A549 (cell line): Measurements from ENCODE around the gene BAIAP2L1. TPM values are rescaled to one million over a fixed set of nuclear protein-coding genes. Genes with fewer than 3 reads are reported as not detected.
A peak's percentile ranks its signal among the peaks of the same experiment; 100 is the strongest.

Experiments
- ATAC-seq, 2 experiments: fragments of 200-7000 bp in 1 of 2; fragments of >200 bp in 1 of 2; cut with Nextera tagmentation in 1 of 2; cut with Tn5 transposase in 1 of 2; 3 replicates each; pipeline versions ENCODE4 v1.8.0 to v1.9.1; 2018 to 2020; ENCODE audit warnings: mild to moderate bottlenecking in 1 of 2, moderate library complexity in 1 of 2
- CTCF ChIA-PET: fragments of 300-600 bp; sonication (Branson Sonifier 250); formaldehyde crosslinking; extraction: SDS; loops from one replicate; lab custom pipeline; 2021; ENCODE audit warnings: antibody characterized with exemption, inconsistent platforms; lab: Yijun Ruan, JAX
- POLR2A ChIA-PET: fragments of 350-600 bp; formaldehyde crosslinking; extraction: SDS; loops from one replicate; lab custom pipeline; 2021; ENCODE audit warnings: antibody characterized with exemption, inconsistent platforms; lab: Yijun Ruan, JAX
- DNase-seq, 2 experiments: peaks; one replicate each; pipeline versions ENCODE4 v3.0.0 to v3.0.0-alpha.2; 2011 to 2016; ENCODE audit warnings: low read depth in 1 of 2, low spot score in 1 of 2
- FAIRE-seq: peaks from 2 replicates; lab custom pipeline; 2011; peaks lifted over from hg19 to GRCh38; lab: Jason Lieb, UNC
- H3K27ac ChIP-seq, 2 experiments: fragments of >200 bp; sonication (Bioruptor Twin); formaldehyde crosslinking; 3 replicates each; pipeline ENCODE4 v1.5.1; 2016 to 2017
- H3K4me1 ChIP-seq: fragments of >200 bp; sonication (Bioruptor Twin); formaldehyde crosslinking; 3 replicates; pipeline ENCODE4 v1.6.1; 2016
- H3K4me2 ChIP-seq: fragments of >200 bp; sonication (Bioruptor Twin); formaldehyde crosslinking; 3 replicates; pipeline ENCODE4 v1.6.1; 2016
- H3K4me3 ChIP-seq: fragments of >200 bp; sonication (Bioruptor Twin); formaldehyde crosslinking; 3 replicates; pipeline ENCODE4 v1.5.1; 2016
- H3K9me3 ChIP-seq: fragments of >200 bp; sonication (Bioruptor Twin); formaldehyde crosslinking; 3 replicates; pipeline ENCODE4 v1.6.1; 2016
- ATOH8 ChIP-seq: fragments of 250-450 bp; sonication (Bioruptor Pico); IDR thresholded peaks from 2 replicates; pipeline ENCODE4 v1.5.0; 2020; ENCODE audit warnings: low read depth, mild to moderate bottlenecking, moderate library complexity
- BCL3 ChIP-seq: fragments of >200 bp; sonication (Bioruptor Twin); formaldehyde crosslinking; IDR thresholded peaks from 3 replicates; pipeline ENCODE4 v1.6.1; 2016
- CEBPB ChIP-seq, 2 experiments: fragments of >200 bp in 1 of 2; sonication (Bioruptor Twin) in 1 of 2; formaldehyde crosslinking in 1 of 2; IDR thresholded peaks; 2 replicates each; pipeline ENCODE4 v1.6.1; 2012 to 2016
- CHD2 ChIP-seq: fragments of 150-350 bp; IDR thresholded peaks from 2 replicates; pipeline ENCODE4 v1.6.1; 2014; ENCODE audit warnings: low read length; ENCODE audit not compliant: partially characterized antibody
- CTCF ChIP-seq: fragments of >200 bp; sonication (Bioruptor Twin); formaldehyde crosslinking; IDR thresholded peaks from 3 replicates; pipeline ENCODE4 v1.5.1; 2016
- EHF ChIP-seq: fragments of 250-450 bp; sonication (Bioruptor Pico); IDR thresholded peaks from 2 replicates; pipeline ENCODE4 v1.5.0; 2020; ENCODE audit warnings: mild to moderate bottlenecking
- EP300 ChIP-seq, 2 experiments: fragments of >200 bp; sonication (Bioruptor Twin); formaldehyde crosslinking; IDR thresholded peaks; 2 replicates in 1 of 2; 3 replicates in 1 of 2; pipeline ENCODE4 v1.6.1; 2016 to 2017
- FOSL2 ChIP-seq, 2 experiments: fragments of 450-650 bp in 1 of 2; fragments of >200 bp in 1 of 2; sonication (Bioruptor Twin) in 1 of 2; formaldehyde crosslinking; IDR thresholded peaks; 2 replicates each; pipeline versions ENCODE4 v1.5.0 to v1.6.1; 2016 to 2020; ENCODE audit warnings: mild to moderate bottlenecking in 1 of 2, moderate library complexity in 1 of 2
- GATA3 ChIP-seq: IDR thresholded peaks from 2 replicates; pipeline ENCODE4 v1.6.1; 2012; ENCODE audit warnings: borderline replicate concordance
- HOXA7 ChIP-seq: fragments of 250-450 bp; sonication (Bioruptor Pico); IDR thresholded peaks from 2 replicates; pipeline ENCODE4 v1.5.0; 2020; ENCODE audit warnings: mild to moderate bottlenecking, moderate library complexity
- HOXB5 ChIP-seq: fragments of 250-450 bp; sonication (Bioruptor Pico); IDR thresholded peaks from 2 replicates; pipeline ENCODE4 v1.5.0; 2020; ENCODE audit warnings: mild to moderate bottlenecking, moderate library complexity
- JUN ChIP-seq, 2 experiments: fragments of >200 bp; sonication (Bioruptor Twin); formaldehyde crosslinking; IDR thresholded peaks; 2 replicates in 1 of 2; 3 replicates in 1 of 2; pipeline ENCODE4 v1.6.1; 2016 to 2017
- JUNB ChIP-seq: fragments of >200 bp; sonication (Bioruptor Twin); formaldehyde crosslinking; IDR thresholded peaks from 2 replicates; pipeline ENCODE4 v1.6.1; 2016
- KDM5A ChIP-seq: fragments of 200-600 bp; sonication (generic); IDR thresholded peaks from 2 replicates; pipeline ENCODE4 v1.6.1; 2016; ENCODE audit warnings: antibody characterized with exemption, mild to moderate bottlenecking
- MAZ ChIP-seq: fragments of 150-350 bp; IDR thresholded peaks from 2 replicates; pipeline ENCODE4 v1.6.1; 2014; ENCODE audit warnings: antibody characterized with exemption, low read depth, low read length, borderline replicate concordance
- NR3C1 ChIP-seq: fragments of >200 bp; sonication (Bioruptor Twin); formaldehyde crosslinking; IDR thresholded peaks from 3 replicates; pipeline ENCODE4 v1.6.1; 2017
- PBX3 ChIP-seq: IDR thresholded peaks from 2 replicates; pipeline ENCODE4 v1.6.1; 2012
- RCOR1 ChIP-seq: fragments of 150-350 bp; IDR thresholded peaks from 2 replicates; pipeline ENCODE4 v1.6.1; 2014; ENCODE audit warnings: antibody characterized with exemption, low read length, low read depth
- RNF2 ChIP-seq: fragments of 200-600 bp; sonication (generic); IDR thresholded peaks from 2 replicates; pipeline ENCODE4 v1.6.1; 2016; ENCODE audit warnings: low read depth, mild to moderate bottlenecking, antibody characterized with exemption, moderate library complexity, borderline replicate concordance
- SMC3 ChIP-seq: fragments of >200 bp; sonication (Bioruptor Twin); formaldehyde crosslinking; IDR thresholded peaks from 3 replicates; pipeline ENCODE4 v1.6.1; 2018; ENCODE audit warnings: inconsistent platforms
- SREBF2 ChIP-seq: fragments of 450-650 bp; IDR thresholded peaks from 2 replicates; pipeline ENCODE4 v1.6.1; 2014; ENCODE audit warnings: mild to moderate bottlenecking, moderate library complexity
- TFCP2L1 ChIP-seq: fragments of 250-450 bp; sonication (Bioruptor Pico); IDR thresholded peaks from 2 replicates; pipeline ENCODE4 v1.5.0; 2021; ENCODE audit warnings: mild to moderate bottlenecking
- USF2 ChIP-seq: fragments of 450-650 bp; IDR thresholded peaks from 2 replicates; pipeline ENCODE4 v1.6.1; 2014; ENCODE audit warnings: antibody characterized with exemption
- ZFP36 ChIP-seq: fragments of 450-650 bp; IDR thresholded peaks from 2 replicates; pipeline ENCODE4 v1.6.1; 2014; ENCODE audit warnings: borderline replicate concordance; ENCODE audit not compliant: partially characterized antibody
- WGBS: methylation state at CpG from one replicate; pipeline ENCODE4 v1.1.6; 2017; ENCODE audit errors: missing lambda C conversion rate; 5-methylcytosine and 5-hydroxymethylcytosine counted together
- polyA plus RNA-seq, 4 experiments: library from polyadenylated mRNA; depleted of rRNA in 3 of 4; stranded (reverse); fragments of >200 nt; fragmentation: RNase III in 1 of 4; extraction: RNeasy Plus Mini Kit Qiagen cat#74134 plus additional on column Dnase treatment in 1 of 4; gene quantifications; 2 replicates in 3 of 4; 3 replicates in 1 of 4; pipeline ENCODE4 v1.2.3, GENCODE V29; 2011 to 2017

Gene BAIAP2L1
- polyA plus RNA-seq, 2 of the 4 experiments (the other 2 are of a cell fraction) = 39.4 to 89.3 TPM

- POLR2A ChIA-PET = interaction anchor here (1.2 to 2.2 kb wide), 2 partner anchors 16 to 46 kb away, joined by 3 to 12 read pairs; partner anchors contain the start of gene BAIAP2L1
- H3K4me3 ChIP-seq = peak overlapping the region; percentile 13; the same call in 1 of the 3 replicates
Observed at GRCh38 chr7:98355250-98355538, 45.7 kb downstream of the BAIAP2L1 start.

GRCh38 chr7:98354511-98355249, 46.2 kb downstream of the BAIAP2L1 start:
- no peaks in the 10 kb centered on the region for H3K9me3 ChIP-seq
- DNase-seq (peak; percentile 69 to 94), FAIRE-seq (peak; percentile 79), ATAC-seq (peak; percentile 88 to 93)
- ChIA-PET POLR2A (interaction anchor here (1.2 to 2.2 kb wide), 3 partner anchors 17 to 64 kb away, joined by 3 to 12 read pairs (median 3); partner anchors contain the start of gene BAIAP2L1), CTCF (interaction anchor here (0.7 to 6.1 kb wide), 12 partner anchors 12 to 66 kb away, joined by 3 to 31 read pairs (median 4); partner anchors contain the start of gene BAIAP2L1)
- 4% methylated on average over 22 of the region's 22 CpGs for WGBS
- peak overlapping the region; percentile 23; the same call in 2 of the 3 replicates for H3K4me3 ChIP-seq
- peak overlapping the region; percentile 87 for H3K4me2 ChIP-seq
- peak overlapping the region; percentile 95 to 97 for H3K27ac ChIP-seq
- peaks cover 75% of the 10 kb centered on the region for H3K4me1 ChIP-seq
- TF ChIP-seq EHF (CRISPR knock-in tag) = peak; percentile 88
- no peak for TF ChIP-seq CHD2
- peak; percentile 67; the same call in 1 of the 2 replicates for TF ChIP-seq FOSL2 (IDR thresholded peaks at IDR 0.05)
- TF ChIP-seq FOSL2 (CRISPR knock-in tag; IDR thresholded peaks at IDR 0.05) = peak; percentile 95
- TF ChIP-seq TFCP2L1 (CRISPR knock-in tag) = 0 out of 2 replicates have a peak, but pooled peaks have one; percentile 5
- TF ChIP-seq ATOH8 = peak; percentile 69; the same call in 1 of the 2 replicates
- peak; percentile 33; the same call in 1 of the 3 replicates for TF ChIP-seq SMC3
- no peak for TF ChIP-seq RCOR1
- TF ChIP-seq EP300 (IDR thresholded peaks at IDR 0.05) = peak; percentile 67 to 83; a peak in 3 of 5 replicates
- no peak for TF ChIP-seq MAZ
- 0 out of 4 replicates have a peak, but pooled peaks of 1 of the 2 experiments have one; percentile 41 for TF ChIP-seq CEBPB (IDR thresholded peaks at IDR 0.05)
- TF ChIP-seq RNF2 = no peak
- peak; percentile 69 to 89; a peak in 4 of 5 replicates for TF ChIP-seq JUN (IDR thresholded peaks at IDR 0.05)
- 0 out of 2 replicates have a peak, but pooled peaks have one; percentile 48 for TF ChIP-seq HOXA7 (CRISPR knock-in tag)
- TF ChIP-seq SREBF2 = no peak
- peak; percentile 9 for TF ChIP-seq ZFP36
- TF ChIP-seq JUNB = peak; percentile 85
- TF ChIP-seq BCL3 = peak; percentile 61; the same call in 1 of the 3 replicates
- TF ChIP-seq HOXB5 (CRISPR knock-in tag) = peak; percentile 60; the same call in 1 of the 2 replicates
- TF ChIP-seq PBX3 = peak; percentile 68
- no peak for TF ChIP-seq USF2
- TF ChIP-seq NR3C1 = no peak
- no peak for TF ChIP-seq KDM5A
- no peak for TF ChIP-seq CTCF
- TF ChIP-seq GATA3 = peak; percentile 83

More at GRCh38 chr7:98355250-98355538, 45.7 kb downstream of the BAIAP2L1 start:
- CTCF ChIA-PET = interaction anchor here (0.7 to 6.1 kb wide), 8 partner anchors 15 to 66 kb away, joined by 3 to 31 read pairs (median 4); partner anchors contain the start of gene BAIAP2L1
- DNase-seq = no peak
- no peaks in the 10 kb centered on the region for H3K9me3 ChIP-seq
- no peak for FAIRE-seq
- H3K4me2 ChIP-seq = peak overlapping the region; percentile 87
- peaks cover 80% of the 10 kb centered on the region for H3K4me1 ChIP-seq
- peak; percentile 7 to 20; a peak in 4 of 6 replicates for ATAC-seq
- H3K27ac ChIP-seq = peak overlapping the region; percentile 95 to 97
- 48% methylated on average over 6 of the region's 6 CpGs for WGBS
- TF ChIP-seq TFCP2L1 (CRISPR knock-in tag) = 0 out of 2 replicates have a peak, but pooled peaks have one; percentile 1
- no peak for TF ChIP-seq PBX3
- peak; percentile 0 for TF ChIP-seq ZFP36
- no peak for TF ChIP-seq EHF (CRISPR knock-in tag)
